A549 (cell line): ENCODE measurements around the gene IL3.

ENCODE experiments used
- CTCF ChIP-seq: fragments of >200 bp; sonication (Bioruptor Twin); formaldehyde crosslinking; IDR thresholded peaks from 3 replicates; pipeline ENCODE4 v1.5.1; 2016
- EP300 ChIP-seq, 2 experiments: fragments of >200 bp; sonication (Bioruptor Twin); formaldehyde crosslinking; IDR thresholded peaks; 2 replicates in 1 of 2; 3 replicates in 1 of 2; pipeline ENCODE4 v1.6.1; 2016 to 2017
- RFX5 ChIP-seq: fragments of 450-650 bp; IDR thresholded peaks from 2 replicates; pipeline ENCODE4 v1.7.1; 2014; ENCODE audit warnings: antibody characterized with exemption, mild to moderate bottlenecking, moderate library complexity

- TF ChIP-seq RFX5, result no peak
- no peak for TF ChIP-seq CTCF
- no peak for TF ChIP-seq EP300 (IDR thresholded peaks at IDR 0.05)
Measured at GRCh38 chr5:132021654-132022053, 38.8 kb upstream of the IL3 start.
